HFF-Myc (cell line): ENCODE data around the gene GNG8.
A peak's percentile ranks its signal among the peaks of the same experiment; 100 is the strongest.

Experiments
- DNase-seq: peaks from one replicate; pipeline ENCODE4 v3.0.0-alpha.2; 2011; ENCODE audit warnings: low read depth; ENCODE audit errors: extremely low read depth
- H3K4me3 ChIP-seq: replicated peaks from 2 replicates; pipeline ENCODE4 v1.5.1; 2011; ENCODE audit warnings: low read depth, mild to moderate bottlenecking, control low read depth, low read length
- CTCF ChIP-seq: IDR thresholded peaks from 2 replicates; pipeline ENCODE4 v1.5.1; 2012; ENCODE audit warnings: mild to moderate bottlenecking, low read depth, low read length, control low read depth; ENCODE audit errors: missing control alignments

GNG8 gene

GRCh38 chr19:46644720-46645119 is 8.7 kb upstream of the GNG8 start:
- no peak overlapping the region for H3K4me3 ChIP-seq
- DNase-seq = no peak
- no peak for TF ChIP-seq CTCF

GRCh38 chr19:46640656-46641055 is 4.7 kb upstream of the GNG8 start:
- no peak for DNase-seq
- no peak for TF ChIP-seq CTCF
- H3K4me3 ChIP-seq = no peak overlapping the region

GRCh38 chr19:46639358-46640182 is 3.6 kb upstream of the GNG8 start:
- no peak for TF ChIP-seq CTCF
- peak overlapping the region; percentile 40 for H3K4me3 ChIP-seq
- peak; percentile 71 for DNase-seq

- TF ChIP-seq CTCF = no peak
Measured at GRCh38 chr19:46637224-46637623, 1.2 kb upstream of the GNG8 start.

GRCh38 chr19:46634656-46635218 is 1.3 kb downstream of the GNG8 start:
- H3K4me3 ChIP-seq = peak overlapping the region; percentile 22
- DNase-seq = no peak
- no peak for TF ChIP-seq CTCF

More at GRCh38 chr19:46637224-46637623, 1.2 kb upstream of the GNG8 start:
- no peak overlapping the region for H3K4me3 ChIP-seq
- DNase-seq = no peak

GRCh38 chr19:46634045-46634655 is 1.9 kb downstream of the GNG8 start:
- no peak for TF ChIP-seq CTCF
- peak; percentile 52 for DNase-seq
- peak overlapping the region; percentile 22 for H3K4me3 ChIP-seq
